Loucy (cell line): Measurements from ENCODE around the gene MYH3.

Experiments used
- EZH2phosphoT487 ChIP-seq: fragments of 200-600 bp; IDR thresholded peaks from 2 replicates; pipeline ENCODE4 v1.6.1; 2018; ENCODE audit warnings: antibody characterized with exemption, mild to moderate bottlenecking, moderate library complexity, borderline replicate concordance
- TF ChIP-seq, protein P1 (sequence below): fragments of 200-600 bp; sonication (generic); conservative IDR thresholded peaks from 2 replicates; pipeline ENCODE4 v1.5.1; 2014; ENCODE audit warnings: mild to moderate bottlenecking, antibody characterized with exemption, low read length

DNA sequence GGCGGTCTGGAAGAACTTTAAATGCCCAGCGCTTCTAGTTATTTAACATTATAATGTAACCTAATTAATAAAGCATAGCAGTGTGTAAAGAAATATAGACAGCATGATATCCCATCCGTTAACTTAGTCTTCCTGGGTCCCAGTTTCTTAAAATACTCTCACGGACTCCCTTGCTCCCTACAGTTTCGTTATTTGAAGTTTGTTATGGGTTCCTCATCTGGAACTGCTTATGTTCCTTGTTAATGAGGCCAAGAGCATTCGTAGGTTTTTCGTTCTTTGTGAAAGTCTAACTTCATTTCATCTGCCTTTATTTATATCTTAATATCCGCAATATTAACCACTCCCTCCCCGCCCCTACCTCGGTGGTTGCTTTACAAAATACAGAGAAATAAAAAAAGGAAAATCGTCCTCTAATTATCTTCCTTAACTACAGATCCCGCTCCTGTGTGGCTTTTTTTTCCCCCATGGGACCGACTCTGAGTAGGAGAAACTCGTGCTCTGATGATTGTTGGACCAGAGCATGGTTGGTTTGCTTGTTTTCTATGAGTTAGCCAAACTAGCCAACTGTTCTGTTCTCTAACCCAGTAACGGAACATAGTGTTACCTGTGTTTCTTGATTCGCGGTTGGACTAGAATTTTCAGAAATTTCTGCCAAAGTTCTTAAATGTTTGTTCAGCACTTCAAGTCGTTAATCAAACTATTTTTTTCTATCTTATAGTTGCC lies 41.1 kb upstream of the MYH3 start:
- TF ChIP-seq, protein P1, sequence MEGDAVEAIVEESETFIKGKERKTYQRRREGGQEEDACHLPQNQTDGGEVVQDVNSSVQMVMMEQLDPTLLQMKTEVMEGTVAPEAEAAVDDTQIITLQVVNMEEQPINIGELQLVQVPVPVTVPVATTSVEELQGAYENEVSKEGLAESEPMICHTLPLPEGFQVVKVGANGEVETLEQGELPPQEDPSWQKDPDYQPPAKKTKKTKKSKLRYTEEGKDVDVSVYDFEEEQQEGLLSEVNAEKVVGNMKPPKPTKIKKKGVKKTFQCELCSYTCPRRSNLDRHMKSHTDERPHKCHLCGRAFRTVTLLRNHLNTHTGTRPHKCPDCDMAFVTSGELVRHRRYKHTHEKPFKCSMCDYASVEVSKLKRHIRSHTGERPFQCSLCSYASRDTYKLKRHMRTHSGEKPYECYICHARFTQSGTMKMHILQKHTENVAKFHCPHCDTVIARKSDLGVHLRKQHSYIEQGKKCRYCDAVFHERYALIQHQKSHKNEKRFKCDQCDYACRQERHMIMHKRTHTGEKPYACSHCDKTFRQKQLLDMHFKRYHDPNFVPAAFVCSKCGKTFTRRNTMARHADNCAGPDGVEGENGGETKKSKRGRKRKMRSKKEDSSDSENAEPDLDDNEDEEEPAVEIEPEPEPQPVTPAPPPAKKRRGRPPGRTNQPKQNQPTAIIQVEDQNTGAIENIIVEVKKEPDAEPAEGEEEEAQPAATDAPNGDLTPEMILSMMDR = no peak
- TF ChIP-seq EZH2phosphoT487 = no peak
